Hepatocyte (in vitro differentiated cells): Measurements from ENCODE around the gene CCNDBP1.
A peak's percentile ranks its signal among the peaks of the same experiment; 100 is the strongest.

ENCODE experiments used
- EZH2 ChIP-seq: fragments of 200-600 bp; sonication (generic); IDR thresholded peaks from 2 replicates; pipeline ENCODE4 v1.6.1; 2016; ENCODE audit warnings: antibody characterized with exemption, mild to moderate bottlenecking, borderline replicate concordance
- TF ChIP-seq, protein P1 (sequence below): fragments of 200-600 bp; sonication (generic); IDR thresholded peaks from 2 replicates; pipeline ENCODE4 v1.5.1; 2016; ENCODE audit warnings: antibody characterized with exemption, mild to moderate bottlenecking; ENCODE audit not compliant: poor library complexity

DNA sequence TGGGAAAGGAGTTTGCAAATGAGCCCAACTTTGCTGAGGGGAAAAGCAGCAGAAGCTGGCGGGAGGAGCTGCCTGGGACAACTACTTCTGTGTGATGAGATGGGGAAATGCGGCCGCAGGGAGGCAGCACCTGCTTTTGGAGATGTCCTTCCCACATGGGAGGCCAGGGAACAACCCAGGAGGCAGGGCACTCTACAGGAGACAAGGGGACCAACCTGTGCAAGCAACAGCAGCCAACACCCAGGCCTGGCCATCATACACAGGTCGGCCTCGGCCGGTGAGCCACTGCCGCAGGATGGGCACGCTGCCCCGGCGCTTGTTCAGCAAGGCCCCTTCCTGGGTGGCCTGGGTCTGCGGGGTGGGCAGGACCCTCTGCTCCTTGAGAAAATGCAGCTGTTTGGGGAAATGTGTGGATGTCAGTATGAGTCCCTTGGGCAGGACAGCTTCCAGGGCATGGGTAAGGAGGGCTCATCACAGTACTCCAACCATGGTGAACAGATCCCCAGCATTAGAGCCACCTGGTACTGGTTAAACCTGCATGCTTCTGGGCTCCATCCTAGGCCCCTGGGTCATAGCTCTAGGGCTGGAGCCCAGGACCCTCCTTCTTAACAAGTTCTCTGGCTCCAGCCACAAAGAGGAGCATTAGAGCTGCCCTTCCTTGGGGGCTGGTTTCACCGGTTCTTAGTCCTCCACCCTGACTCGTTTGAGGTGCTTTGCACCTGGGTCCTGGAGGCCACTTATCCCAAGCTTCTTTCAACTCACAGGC, 24.0 kb downstream of the CCNDBP1 start:
- no peak for TF ChIP-seq EZH2
- TF ChIP-seq, protein P1, sequence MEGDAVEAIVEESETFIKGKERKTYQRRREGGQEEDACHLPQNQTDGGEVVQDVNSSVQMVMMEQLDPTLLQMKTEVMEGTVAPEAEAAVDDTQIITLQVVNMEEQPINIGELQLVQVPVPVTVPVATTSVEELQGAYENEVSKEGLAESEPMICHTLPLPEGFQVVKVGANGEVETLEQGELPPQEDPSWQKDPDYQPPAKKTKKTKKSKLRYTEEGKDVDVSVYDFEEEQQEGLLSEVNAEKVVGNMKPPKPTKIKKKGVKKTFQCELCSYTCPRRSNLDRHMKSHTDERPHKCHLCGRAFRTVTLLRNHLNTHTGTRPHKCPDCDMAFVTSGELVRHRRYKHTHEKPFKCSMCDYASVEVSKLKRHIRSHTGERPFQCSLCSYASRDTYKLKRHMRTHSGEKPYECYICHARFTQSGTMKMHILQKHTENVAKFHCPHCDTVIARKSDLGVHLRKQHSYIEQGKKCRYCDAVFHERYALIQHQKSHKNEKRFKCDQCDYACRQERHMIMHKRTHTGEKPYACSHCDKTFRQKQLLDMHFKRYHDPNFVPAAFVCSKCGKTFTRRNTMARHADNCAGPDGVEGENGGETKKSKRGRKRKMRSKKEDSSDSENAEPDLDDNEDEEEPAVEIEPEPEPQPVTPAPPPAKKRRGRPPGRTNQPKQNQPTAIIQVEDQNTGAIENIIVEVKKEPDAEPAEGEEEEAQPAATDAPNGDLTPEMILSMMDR = peak; percentile 15
